Central memory CD8-positive, alpha-beta T cell (primary cell): Measurements from ENCODE around the gene DDX3X.
"Not testable (repeated sequence)": the region's sequence is repeated elsewhere in the genome, so short reads cannot be mapped to it uniquely, and the experiment has no call there.

ENCODE experiments used
- ATAC-seq: fragments of 150-1000 bp; cut with Tn5 transposase; replicated peaks from 2 replicates; pipeline ENCODE4 v1.10.0; 2022; ENCODE audit warnings: mild to moderate bottlenecking, moderate FRiP score, moderate number of reproducible peaks; ENCODE audit not compliant: poor library complexity, severe bottlenecking; ENCODE audit errors: extremely low read depth
- DNase-seq, 2 donors: peaks; one replicate each; pipeline ENCODE4 v3.0.0; 2021; ENCODE audit warnings: low spot score in 2 of 2
- H3K27ac Mint-ChIP-seq: one replicate; pipeline ENCODE4 v1.8.0; 2022; ENCODE audit warnings: low read depth, mild to moderate bottlenecking, moderate library complexity, mixed read lengths
- H3K27me3 Mint-ChIP-seq: one replicate; pipeline ENCODE4 v1.8.0; 2022; ENCODE audit warnings: mixed read lengths
- H3K36me3 Mint-ChIP-seq: one replicate; pipeline ENCODE4 v1.8.0; 2022; ENCODE audit warnings: mild to moderate bottlenecking, moderate library complexity, mixed read lengths; ENCODE audit not compliant: insufficient read depth
- H3K4me1 Mint-ChIP-seq: one replicate; pipeline ENCODE4 v1.8.0; 2022; ENCODE audit warnings: mixed read lengths
- H3K4me3 Mint-ChIP-seq: one replicate; pipeline ENCODE4 v1.8.0; 2022; ENCODE audit warnings: mild to moderate bottlenecking, moderate library complexity, mixed read lengths
- H3K9me3 Mint-ChIP-seq: one replicate; pipeline ENCODE4 v1.8.0; 2022; ENCODE audit warnings: mixed read lengths

The DDX3X gene

DNA sequence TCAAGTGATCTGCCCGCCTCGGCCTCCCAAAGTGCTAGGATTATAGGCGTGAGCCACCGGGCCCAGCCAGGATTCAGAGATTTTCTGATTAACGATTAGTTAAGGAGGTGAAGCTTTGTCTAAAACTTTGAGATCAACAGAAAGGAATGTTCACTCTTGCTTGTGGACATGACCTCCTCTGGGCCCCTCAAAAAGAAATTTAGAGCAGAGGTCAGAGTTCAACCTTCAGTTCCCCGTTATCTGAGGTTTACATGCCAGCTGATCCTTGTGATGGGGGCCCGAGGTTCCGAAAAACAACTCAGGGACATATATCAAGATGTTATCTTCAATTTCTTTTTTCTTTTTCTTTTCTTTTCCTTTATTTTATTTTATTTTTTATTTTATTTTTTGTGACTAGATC, 54.6 kb downstream of the DDX3X start:
- H3K27ac Mint-ChIP-seq: no peak overlapping the region
- no peak for ATAC-seq
- H3K4me1 Mint-ChIP-seq: no peaks in the 10 kb centered on the region
- H3K27me3 Mint-ChIP-seq: no peaks in the 10 kb centered on the region
- H3K36me3 Mint-ChIP-seq: no peaks in the 10 kb centered on the region
- H3K9me3 Mint-ChIP-seq: no peaks in the 10 kb centered on the region
- no peak overlapping the region for H3K4me3 Mint-ChIP-seq
- DNase-seq: no peak

DNA sequence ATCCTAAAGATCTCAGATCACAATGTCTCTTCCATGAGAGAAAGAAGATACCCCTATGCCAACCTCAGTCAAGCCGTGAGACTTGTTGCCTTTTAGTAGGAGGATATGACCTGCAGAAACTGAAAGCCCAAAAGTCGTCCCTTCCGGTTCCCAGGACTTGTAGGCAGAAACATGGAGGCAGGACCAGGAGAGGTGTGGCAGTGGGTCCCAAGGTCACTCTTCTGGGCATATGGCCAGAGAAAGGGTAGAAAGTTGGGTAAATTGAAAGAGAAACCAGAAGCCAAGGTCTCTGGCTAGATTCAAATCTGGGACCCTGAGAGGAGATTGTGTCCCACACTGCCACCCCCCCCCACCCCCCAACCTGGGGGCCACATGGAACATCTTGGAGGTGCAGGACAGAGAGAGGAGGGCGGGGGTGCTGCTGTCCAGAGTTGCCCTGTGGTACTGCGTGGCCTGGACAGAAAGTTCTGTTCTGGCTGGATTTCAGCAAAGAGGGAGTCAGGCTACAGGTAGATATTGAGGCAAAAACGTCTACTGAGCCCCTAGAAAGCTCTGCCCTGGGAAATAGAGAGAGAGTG, 55.4 kb downstream of the DDX3X start:
- Mint-ChIP-seq H3K4me3 (no peak overlapping the region), H3K4me1 (no peaks in the 10 kb centered on the region), H3K9me3 (no peaks in the 10 kb centered on the region), H3K27me3 (no peaks in the 10 kb centered on the region), H3K27ac (no peak overlapping the region), H3K36me3 (no peaks in the 10 kb centered on the region)
- ATAC-seq (no peak), DNase-seq (no peak)

GRCh38 chrX:41390576-41390975, 56.6 kb downstream of the DDX3X start:
- not testable (repeated sequence) for H3K27ac Mint-ChIP-seq, H3K4me1 Mint-ChIP-seq, H3K9me3 Mint-ChIP-seq, H3K36me3 Mint-ChIP-seq, ATAC-seq, DNase-seq, H3K27me3 Mint-ChIP-seq, H3K4me3 Mint-ChIP-seq

GRCh38 chrX:41391606-41392005, 57.6 kb downstream of the DDX3X start:
- no peaks in the 10 kb centered on the region for H3K27me3 Mint-ChIP-seq
- no peaks in the 10 kb centered on the region for H3K36me3 Mint-ChIP-seq
- H3K9me3 Mint-ChIP-seq: no peaks in the 10 kb centered on the region
- ATAC-seq (no peak), DNase-seq (no peak)
- H3K27ac Mint-ChIP-seq: no peak overlapping the region
- H3K4me1 Mint-ChIP-seq: no peaks in the 10 kb centered on the region
- no peak overlapping the region for H3K4me3 Mint-ChIP-seq

- Mint-ChIP-seq H3K27me3 (no peaks in the 10 kb centered on the region), H3K4me3 (no peak overlapping the region), H3K36me3 (no peaks in the 10 kb centered on the region), H3K9me3 (no peaks in the 10 kb centered on the region), H3K4me1 (no peaks in the 10 kb centered on the region), H3K27ac (no peak overlapping the region)
- DNase-seq: no peak
- no peak for ATAC-seq
Measured at GRCh38 chrX:41394293-41394692, 60.3 kb downstream of the DDX3X start.

DNA sequence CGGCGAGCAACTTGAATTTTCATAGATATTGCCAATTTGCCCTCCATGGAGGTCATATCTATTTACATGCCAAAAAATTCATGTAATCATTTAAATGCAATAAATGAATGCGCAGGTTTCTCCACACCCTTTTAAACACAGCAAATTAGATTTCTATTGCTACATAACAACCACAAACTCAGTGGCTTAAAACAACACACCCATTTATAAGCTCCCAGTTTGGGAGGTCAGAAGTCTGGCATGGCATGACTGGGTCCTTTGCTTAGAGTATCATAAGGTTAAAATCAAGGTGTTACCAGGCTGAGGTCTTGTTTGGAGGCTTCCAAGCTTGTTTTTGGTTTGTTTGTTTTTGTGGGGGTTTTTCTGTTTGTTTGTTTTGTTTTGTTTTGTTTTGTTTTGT, 63.3 kb downstream of the DDX3X start:
- H3K36me3 Mint-ChIP-seq: no peaks in the 10 kb centered on the region
- H3K27me3 Mint-ChIP-seq: no peaks in the 10 kb centered on the region
- H3K4me1 Mint-ChIP-seq: no peaks in the 10 kb centered on the region
- no peak overlapping the region for H3K27ac Mint-ChIP-seq
- ATAC-seq (no peak), DNase-seq (no peak)
- no peak overlapping the region for H3K4me3 Mint-ChIP-seq
- no peaks in the 10 kb centered on the region for H3K9me3 Mint-ChIP-seq

GRCh38 chrX:41397768-41398167, 63.8 kb downstream of the DDX3X start:
- H3K27ac Mint-ChIP-seq: no peak overlapping the region
- DNase-seq (no peak), ATAC-seq (no peak)
- no peaks in the 10 kb centered on the region for H3K36me3 Mint-ChIP-seq
- no peaks in the 10 kb centered on the region for H3K9me3 Mint-ChIP-seq
- no peaks in the 10 kb centered on the region for H3K4me1 Mint-ChIP-seq
- H3K4me3 Mint-ChIP-seq: no peak overlapping the region
- no peaks in the 10 kb centered on the region for H3K27me3 Mint-ChIP-seq

- DNase-seq, H3K36me3 Mint-ChIP-seq, H3K4me3 Mint-ChIP-seq, H3K9me3 Mint-ChIP-seq, H3K4me1 Mint-ChIP-seq, H3K27ac Mint-ChIP-seq, ATAC-seq, H3K27me3 Mint-ChIP-seq: not testable (repeated sequence)
Measured at GRCh38 chrX:41402556-41402955, 68.6 kb downstream of the DDX3X start.

DNA sequence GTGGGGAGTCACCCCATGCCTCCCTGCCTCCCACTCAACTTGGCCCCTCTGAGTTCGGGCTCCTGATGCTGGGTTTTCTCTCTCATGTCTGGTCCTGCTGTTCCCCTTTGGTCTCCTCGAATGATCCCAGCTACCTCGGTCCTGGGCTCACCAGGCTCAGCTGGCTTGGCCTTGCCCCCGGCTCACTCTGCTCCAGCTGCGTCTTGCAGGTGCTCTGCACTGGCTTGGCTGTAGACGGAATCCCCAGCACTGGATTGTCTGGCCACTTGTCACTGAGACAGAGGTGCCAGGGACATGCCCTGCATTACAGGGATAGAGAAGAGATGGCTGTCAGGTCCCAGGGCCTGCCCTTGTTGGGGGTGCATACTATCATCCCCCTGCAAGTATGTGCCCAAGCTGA, 71.6 kb downstream of the DDX3X start:
- DNase-seq (no peak), ATAC-seq (no peak)
- Mint-ChIP-seq H3K4me1 (no peaks in the 10 kb centered on the region), H3K36me3 (no peaks in the 10 kb centered on the region), H3K4me3 (no peak overlapping the region), H3K9me3 (no peaks in the 10 kb centered on the region), H3K27ac (no peak overlapping the region), H3K27me3 (no peaks in the 10 kb centered on the region)

DNA sequence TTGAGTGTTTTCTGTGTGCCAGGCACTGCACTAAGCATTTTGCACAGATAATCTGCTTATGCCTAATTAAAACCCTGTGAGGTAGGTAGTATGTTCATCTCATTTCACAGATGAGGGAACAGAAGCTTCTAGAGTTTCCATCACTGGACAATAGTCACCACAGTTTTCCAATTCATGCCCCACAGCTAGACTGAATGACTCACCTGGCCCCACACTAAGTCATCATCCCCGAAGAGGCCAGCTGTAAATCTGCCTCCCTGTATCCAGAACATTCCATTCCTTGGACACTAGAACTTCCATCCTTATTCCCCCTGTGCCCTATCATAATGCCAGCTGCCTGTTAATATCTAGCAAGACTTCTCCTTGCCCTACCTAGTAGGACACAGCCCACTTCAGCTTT, 72.2 kb downstream of the DDX3X start:
- Mint-ChIP-seq H3K36me3 (no peaks in the 10 kb centered on the region), H3K4me3 (no peak overlapping the region), H3K4me1 (no peaks in the 10 kb centered on the region), H3K27ac (no peak overlapping the region), H3K9me3 (no peaks in the 10 kb centered on the region), H3K27me3 (no peaks in the 10 kb centered on the region)
- ATAC-seq (no peak), DNase-seq (no peak)

- H3K4me3 Mint-ChIP-seq: no peak overlapping the region
- no peaks in the 10 kb centered on the region for H3K4me1 Mint-ChIP-seq
- no peaks in the 10 kb centered on the region for H3K36me3 Mint-ChIP-seq
- no peak for DNase-seq
- no peak for ATAC-seq
- H3K27ac Mint-ChIP-seq: no peak overlapping the region
- no peaks in the 10 kb centered on the region for H3K27me3 Mint-ChIP-seq
- no peaks in the 10 kb centered on the region for H3K9me3 Mint-ChIP-seq
Measured at GRCh38 chrX:41407816-41408215, 73.9 kb downstream of the DDX3X start.

- no peak overlapping the region for H3K27ac Mint-ChIP-seq
- H3K4me1 Mint-ChIP-seq: no peaks in the 10 kb centered on the region
- H3K4me3 Mint-ChIP-seq: no peak overlapping the region
- no peaks in the 10 kb centered on the region for H3K9me3 Mint-ChIP-seq
- no peaks in the 10 kb centered on the region for H3K36me3 Mint-ChIP-seq
- no peaks in the 10 kb centered on the region for H3K27me3 Mint-ChIP-seq
- ATAC-seq (no peak), DNase-seq (no peak)
Measured at GRCh38 chrX:41408576-41408975, 74.6 kb downstream of the DDX3X start.

GRCh38 chrX:41409006-41409405, 75.0 kb downstream of the DDX3X start:
- Mint-ChIP-seq H3K27ac (no peak overlapping the region), H3K27me3 (no peaks in the 10 kb centered on the region)

DNA sequence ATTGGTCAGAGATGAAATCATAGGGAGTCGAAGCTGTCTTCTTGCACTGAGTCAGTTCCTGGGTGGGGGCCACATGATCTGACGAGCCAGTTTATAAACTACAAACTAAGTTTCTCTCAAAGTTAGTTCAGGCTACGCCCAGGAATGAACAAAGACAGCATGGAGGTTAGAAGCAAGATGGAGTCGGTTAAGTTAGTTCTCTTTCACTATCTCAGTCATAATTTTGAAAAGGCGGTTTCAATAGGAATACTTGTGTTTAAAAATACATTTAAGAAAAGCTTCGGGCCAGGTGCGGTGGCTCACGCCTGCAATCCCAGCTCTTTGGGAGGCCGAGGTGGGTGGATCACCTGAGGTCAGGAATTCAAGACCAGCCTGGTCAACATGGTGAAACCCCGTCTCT, 77.3 kb downstream of the DDX3X start:
- not testable (repeated sequence) for H3K4me1 Mint-ChIP-seq, H3K9me3 Mint-ChIP-seq, H3K36me3 Mint-ChIP-seq, ATAC-seq, H3K4me3 Mint-ChIP-seq, DNase-seq, H3K27me3 Mint-ChIP-seq, H3K27ac Mint-ChIP-seq

More at GRCh38 chrX:41409006-41409405, 75.0 kb downstream of the DDX3X start:
- no peak overlapping the region for H3K4me3 Mint-ChIP-seq
- H3K4me1 Mint-ChIP-seq: no peaks in the 10 kb centered on the region
- ATAC-seq (no peak), DNase-seq (no peak)
- no peaks in the 10 kb centered on the region for H3K36me3 Mint-ChIP-seq
- H3K9me3 Mint-ChIP-seq: no peaks in the 10 kb centered on the region
